G401 (cell line): ENCODE data around the gene NADSYN1. TPM values are rescaled to one million over a fixed set of nuclear protein-coding genes. Genes with fewer than 3 reads are reported as not detected.
"Not testable (repeated sequence)": the region's sequence is repeated elsewhere in the genome, so short reads cannot be mapped to it uniquely, and the experiment has no call there.

Source experiments
- DNase-seq: peaks from one replicate; pipeline ENCODE4 v3.0.0-alpha.2; 2015; ENCODE audit warnings: low spot score
- in situ Hi-C: cut with HindIII; loops from 2 replicates; pipeline ENCODE4 v1.10.0; 2016; ENCODE audit warnings: low sequenced_read_pairs, mixed read lengths
- total RNA-seq: library from RNA; depleted of rRNA; stranded (reverse); fragments of >200 nt; shearing (Covaris generic); gene quantifications from 2 replicates; pipeline ENCODE4 v1.2.3, GENCODE V29; 2014

The NADSYN1 gene
- total RNA-seq, 1 experiment from 2014 or later, result 41.1 TPM

DNA sequence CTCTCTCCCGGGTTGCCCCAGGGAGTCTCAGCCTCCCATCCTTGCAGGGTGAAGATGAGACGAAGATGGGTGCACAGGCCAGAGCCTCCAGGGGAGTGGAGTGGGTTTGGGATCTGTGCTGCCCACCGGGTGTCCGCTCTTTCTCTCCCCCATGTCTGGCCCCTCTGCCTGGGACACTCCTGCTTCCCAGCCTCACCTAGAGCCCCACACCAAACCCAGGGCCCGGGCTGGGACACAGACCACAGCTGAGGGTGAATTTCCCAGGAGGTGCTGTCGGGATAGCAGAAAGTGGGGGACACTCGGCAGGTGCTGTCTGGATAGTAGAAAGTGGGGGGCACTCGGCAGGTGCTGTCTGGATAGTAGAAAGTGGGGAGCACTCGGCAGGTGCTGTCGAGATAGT lies 49.0 kb downstream of the NADSYN1 start:
- DNase-seq, result no peak
- in situ Hi-C loops, result no loop called here

DNA sequence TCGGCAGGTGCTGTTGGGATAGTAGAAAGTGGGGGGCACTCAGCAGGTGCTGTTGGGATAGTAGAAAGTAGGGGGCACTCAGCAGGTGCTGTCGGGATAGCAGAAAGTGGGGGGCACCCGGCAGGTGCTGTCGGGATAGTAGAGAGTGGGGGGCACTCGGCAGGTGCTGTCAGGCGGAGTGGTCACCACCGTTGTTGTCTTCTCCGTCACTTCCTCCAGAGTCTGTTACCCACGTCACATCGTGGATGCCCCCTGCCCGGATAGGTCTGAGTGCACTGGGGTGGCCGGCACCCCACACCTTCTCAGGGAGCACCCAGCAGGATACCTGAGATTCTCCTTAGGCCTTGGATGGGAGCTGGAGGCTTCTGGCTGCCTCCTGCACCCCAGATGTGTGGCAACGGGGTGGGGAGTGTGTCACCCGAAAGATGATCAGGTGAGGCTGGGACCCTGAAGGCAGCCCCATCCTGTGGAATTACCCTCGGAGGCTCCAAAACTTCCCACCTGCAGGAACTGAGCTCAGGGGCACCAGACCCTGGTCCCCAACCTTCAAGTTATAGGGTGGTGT lies 50.0 kb downstream of the NADSYN1 start:
- DNase-seq, result no peak
- in situ Hi-C loops, result no loop called here

DNA sequence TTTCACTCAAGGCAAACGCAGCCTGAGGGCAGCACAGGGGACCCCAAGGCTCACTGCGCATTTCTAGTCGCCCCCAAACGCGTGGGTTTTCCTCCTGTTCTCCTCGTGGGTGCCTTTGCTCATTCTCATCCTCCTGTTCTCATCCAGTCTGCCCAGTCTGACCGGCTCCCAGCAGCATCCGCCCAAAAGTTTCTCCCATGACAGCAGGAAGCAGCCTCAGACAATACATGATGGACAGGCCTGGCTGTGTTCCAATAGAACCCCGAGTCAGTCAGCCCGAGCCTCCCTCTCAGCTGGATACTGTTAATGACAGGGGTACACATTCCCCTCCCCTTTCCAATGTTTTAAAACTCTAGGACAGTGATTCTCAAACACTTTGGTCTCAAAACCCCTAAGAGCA lies 51.5 kb downstream of the NADSYN1 start:
- in situ Hi-C loops, result no loop called here
- no peak for DNase-seq

DNA sequence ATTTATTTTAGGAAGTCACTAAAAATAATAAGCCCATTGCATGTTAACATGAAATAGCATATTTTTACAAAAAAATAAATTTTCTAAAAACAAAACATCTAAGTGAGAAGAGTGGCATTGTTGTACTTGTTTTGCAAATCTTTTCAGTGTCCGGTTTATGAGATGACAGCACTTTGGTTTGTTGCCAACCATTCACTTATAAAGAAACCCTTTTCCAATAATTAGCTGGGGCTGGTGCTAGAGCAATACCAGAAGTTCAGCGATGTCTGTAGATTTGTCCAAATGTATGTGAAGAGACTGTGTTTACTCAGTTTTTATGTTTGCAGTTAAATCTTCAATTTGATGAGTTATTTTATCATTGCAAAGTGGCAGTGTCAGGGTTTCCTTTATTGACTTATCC lies 52.0 kb downstream of the NADSYN1 start:
- in situ Hi-C loops, result no loop called here
- no peak for DNase-seq

DNA sequence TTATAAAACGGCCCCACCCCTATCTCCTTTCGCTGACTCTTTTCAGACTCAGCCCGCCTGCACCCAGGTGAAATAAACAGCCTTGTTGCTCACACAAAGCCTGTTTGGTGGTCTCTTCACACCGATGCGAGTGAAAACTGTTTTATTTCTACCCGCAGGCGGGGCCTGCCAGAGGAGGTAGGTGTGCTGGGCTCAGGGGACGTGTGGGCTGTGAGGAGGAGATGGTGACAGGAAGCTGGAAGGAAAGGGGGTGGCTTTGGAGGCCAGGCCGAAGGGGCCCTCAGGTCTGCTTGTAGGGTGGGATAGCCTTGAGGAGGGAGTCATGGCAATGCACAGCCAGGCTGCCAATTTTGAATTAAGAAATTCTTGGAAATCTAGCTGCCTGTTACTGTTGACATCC lies 52.8 kb downstream of the NADSYN1 start:
- DNase-seq, result no peak
- in situ Hi-C loops, result no loop called here

DNA sequence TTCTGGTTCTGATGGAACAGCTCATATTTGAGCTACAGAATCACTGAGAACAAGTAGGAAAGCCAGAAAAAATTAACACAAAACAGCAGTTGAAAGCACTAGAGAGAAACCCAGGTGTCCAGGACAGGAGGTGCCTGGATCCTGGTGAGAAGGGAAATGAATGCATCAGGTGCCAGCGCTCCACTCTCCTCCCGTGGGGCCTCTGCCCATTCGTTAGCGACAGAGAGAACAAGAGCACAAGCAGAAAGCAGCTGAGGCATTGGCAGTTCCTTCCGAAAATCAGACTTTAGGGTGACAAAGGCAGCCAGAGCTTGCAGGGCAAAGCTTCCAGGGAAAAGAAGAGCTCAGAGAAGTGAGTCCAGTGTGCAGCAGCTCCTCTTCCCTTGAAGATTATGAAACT lies 54.1 kb downstream of the NADSYN1 start:
- in situ Hi-C loops, result no loop called here
- DNase-seq, result no peak

DNA sequence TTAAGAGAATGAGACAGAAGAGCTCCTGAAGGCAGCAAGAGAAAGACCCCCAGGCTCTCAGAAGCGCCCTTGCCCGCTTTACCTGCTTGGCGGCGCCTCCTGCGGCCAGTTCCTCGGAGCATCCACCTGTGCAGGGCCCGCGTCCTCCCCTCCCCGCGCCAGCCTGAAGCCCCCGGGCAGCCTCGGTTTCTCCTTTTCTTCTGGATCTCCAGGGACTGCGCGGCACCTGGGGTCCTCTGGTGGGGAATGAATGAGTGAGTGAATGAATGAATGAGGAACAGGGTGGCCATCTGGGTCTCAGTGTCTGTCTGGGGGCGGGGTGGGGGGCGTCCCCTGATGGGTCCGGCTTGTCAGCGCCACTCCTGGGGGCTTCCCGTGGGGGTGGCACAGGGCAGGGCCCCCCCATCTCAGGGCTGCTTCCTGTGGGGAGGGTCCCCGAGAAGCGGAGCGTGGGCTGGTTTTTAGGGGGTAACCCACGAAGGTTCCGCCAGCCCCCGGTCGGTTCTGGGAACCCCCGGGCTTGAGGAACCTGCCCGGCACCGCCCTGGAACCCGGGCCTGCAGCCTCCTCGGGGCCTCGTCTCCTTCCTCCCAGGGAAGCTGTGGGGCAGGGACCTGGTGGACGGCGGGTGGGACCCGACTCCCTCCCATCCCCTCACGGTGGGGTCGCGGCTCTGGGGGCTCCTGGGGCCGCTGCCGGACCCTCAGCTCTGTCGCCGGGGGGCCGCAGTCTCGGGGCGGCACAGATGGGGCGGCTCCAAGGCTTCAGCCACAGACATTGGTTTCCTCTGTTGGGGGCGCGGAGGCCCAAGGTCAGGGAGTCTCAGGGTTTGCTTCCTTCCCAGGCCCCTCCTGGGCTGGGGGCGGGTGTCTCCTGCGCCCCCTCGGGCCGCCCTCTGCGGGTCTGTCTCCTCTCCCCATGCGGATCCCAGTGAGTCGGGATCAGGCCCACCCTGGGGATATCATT lies 65.8 kb downstream of the NADSYN1 start:
- in situ Hi-C loops, result no loop called here

DNA sequence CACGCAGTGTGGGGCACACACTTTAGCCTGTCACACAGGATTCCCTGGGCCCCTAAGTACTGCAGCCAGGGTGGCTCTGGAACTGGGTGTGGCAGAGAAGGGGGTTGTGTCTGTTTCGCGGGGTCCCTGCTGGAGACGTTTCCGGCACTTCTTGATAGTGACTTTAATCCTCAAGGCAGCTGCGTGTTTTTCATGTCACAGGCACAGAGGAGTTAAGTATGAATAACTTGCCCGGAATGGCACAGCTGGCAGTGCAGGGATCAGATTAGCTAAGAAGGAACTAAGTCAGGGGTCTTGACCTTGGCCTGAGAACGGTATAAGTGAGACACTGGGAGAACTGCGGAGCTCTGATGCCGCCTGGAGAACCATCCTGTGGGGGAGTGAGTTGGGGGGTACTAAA lies 66.5 kb downstream of the NADSYN1 start:
- DNase-seq, result no peak

More for the DNA sequence above, 65.8 kb downstream of the NADSYN1 start:
- DNase-seq, result no peak

DNA sequence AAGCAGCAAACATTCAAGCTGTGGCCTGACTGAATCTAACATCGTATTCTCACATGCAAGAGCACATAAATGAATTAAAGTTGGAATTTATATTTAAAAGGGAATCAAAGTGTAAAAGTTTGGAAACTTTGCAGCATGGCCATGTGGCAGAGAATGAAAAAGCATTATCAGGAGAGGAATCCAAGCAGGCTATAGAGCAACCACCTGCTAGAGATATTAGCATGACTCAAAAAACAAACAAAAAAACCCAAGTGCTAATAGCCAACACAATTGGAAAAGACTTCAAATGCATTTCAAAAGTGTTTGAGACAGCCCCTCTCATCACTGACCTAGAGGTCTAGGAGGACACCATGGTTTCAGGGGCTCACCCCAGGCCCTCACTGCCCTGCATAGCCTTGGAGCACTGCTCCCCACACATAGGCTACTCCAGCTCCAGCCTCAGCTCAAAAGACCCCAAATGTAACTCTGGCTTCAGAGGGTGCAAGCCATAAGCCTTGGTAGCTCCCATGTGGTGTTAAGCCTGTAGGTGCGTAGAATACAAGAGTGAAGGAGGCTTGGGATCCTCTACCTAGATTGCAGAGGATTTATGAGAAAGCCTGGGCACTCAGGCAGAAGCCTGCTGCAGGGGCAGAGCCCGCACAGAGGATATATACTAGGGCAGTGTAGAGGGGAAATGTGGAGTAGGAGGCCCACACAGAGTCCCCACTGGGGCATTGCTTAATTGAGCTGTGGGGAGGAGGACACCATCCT lies 72.4 kb downstream of the NADSYN1 start:
- in situ Hi-C loops, result no loop called here
- no peak for DNase-seq

More for the DNA sequence above, 66.5 kb downstream of the NADSYN1 start:
- in situ Hi-C loops, result no loop called here

DNA sequence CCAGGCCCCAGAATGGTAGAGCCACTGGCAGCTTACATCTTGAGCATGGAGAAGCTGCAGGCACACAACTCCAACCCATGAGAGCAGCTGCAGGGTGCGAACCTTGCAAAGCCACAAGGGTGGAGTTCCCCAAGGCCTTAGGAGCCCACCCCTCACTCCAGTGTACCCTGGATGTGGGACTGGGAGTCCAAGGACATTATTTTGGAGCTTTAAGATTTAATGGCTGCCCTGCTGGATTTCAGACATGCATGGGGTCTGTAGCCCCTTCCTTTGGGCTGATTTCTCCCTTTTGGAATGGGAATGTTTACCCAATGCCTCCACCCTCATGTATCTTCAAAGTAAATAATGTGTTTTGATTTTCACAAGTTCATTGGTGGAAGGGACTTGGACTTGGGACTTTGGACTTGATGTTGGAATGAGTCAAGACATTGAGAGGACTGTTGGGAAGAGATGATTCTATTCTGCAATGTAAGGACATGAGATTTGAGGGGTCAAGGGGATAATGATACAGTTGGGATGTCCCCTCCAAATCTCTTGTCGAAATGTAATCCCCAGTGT lies 73.0 kb downstream of the NADSYN1 start:
- in situ Hi-C loops, result no loop called here
- no peak for DNase-seq

DNA sequence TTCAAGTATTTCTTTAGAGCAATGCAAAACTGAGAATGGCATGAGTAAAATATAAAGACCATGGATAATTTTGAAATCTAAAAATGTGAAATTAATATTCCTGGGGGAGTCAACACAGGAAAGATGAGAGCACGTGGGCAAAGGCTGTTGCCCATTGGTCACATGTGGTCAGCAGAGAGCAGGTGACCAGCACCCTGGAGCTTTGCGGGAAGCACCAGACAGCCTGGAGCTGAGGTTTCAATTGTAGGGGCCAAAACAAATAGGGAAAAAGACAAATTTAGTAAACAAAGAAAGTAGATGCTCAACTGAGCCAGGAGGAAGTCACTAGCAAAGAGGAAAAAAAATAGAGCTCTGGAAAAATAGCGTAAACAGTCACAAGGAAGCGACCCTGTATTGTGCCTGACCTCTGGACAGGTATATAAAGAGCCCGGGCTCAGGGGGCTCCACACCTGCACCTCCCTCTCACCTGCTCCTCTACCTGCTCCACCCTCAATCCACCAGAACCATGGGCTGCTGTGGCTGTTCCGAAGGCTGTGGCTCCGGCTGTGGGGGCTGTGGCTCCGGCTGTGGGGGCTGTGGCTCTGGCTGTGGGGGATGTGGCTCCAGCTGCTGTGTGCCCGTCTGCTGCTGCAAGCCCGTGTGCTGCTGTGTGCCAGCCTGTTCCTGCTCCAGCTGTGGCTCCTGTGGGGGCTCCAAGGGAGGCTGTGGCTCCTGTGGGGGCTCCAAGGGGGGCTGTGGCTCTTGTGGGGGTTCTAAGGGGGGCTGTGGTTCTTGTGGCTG lies 74.0 kb downstream of the NADSYN1 start, which contains the start of gene KRTAP5-7:
KRTAP5-7 (plus strand) TSS at position 472 of the 780 bp plus-strand sequence; CDS start at position 506, 34 bp downstream.
- DNase-seq, in situ Hi-C loops: not testable (repeated sequence)

DNA sequence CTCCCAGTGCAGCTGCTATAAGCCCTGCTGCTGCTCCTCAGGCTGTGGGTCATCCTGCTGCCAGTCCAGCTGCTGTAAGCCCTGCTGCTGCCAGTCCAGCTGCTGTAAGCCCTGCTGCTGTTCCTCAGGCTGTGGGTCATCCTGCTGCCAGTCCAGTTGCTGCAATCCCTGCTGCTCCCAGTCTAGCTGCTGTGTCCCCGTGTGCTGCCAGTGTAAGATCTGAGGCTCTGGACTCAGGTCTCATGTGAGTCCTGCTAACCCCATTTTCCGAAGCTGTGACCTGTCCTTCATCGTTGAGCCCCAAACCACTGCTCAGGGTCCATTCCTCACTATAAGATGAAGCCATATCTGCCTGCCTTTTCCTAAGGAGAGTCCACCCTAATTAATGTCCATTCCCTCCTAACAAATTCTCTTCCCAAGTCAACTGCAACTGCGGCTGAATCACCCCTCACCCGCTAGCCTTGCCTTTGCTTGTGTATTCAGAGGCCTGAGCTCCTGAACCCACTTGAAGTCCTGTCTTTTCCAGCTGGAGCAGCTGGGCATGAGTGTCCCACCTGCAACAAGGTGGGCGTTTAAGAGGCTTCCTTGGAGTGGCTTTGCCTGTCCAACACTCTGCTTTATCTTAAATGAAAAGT lies 74.7 kb downstream of the NADSYN1 start:
- DNase-seq, result no peak
- in situ Hi-C loops, result no loop called here

DNA sequence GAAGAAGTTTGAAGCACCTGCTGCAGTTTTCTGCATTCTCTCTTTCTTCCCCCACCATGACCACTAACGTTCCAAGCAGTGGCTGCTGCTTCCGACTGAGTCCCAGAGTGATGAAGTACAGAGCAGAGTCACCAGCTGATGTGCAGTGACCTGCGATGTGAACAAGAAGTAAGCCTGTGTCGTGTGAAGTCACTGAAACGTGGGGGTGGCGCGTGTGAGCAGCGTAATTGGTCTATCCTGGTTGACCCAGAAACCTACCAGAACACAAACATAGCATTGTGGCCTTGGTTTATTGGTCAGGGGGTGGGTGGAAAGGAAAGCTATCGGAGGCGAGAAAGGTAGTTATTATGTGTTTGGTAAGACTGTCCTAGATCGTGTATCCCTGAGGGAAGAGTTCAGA lies 77.6 kb downstream of the NADSYN1 start:
- no peak for DNase-seq
- in situ Hi-C loops, result no loop called here

DNA sequence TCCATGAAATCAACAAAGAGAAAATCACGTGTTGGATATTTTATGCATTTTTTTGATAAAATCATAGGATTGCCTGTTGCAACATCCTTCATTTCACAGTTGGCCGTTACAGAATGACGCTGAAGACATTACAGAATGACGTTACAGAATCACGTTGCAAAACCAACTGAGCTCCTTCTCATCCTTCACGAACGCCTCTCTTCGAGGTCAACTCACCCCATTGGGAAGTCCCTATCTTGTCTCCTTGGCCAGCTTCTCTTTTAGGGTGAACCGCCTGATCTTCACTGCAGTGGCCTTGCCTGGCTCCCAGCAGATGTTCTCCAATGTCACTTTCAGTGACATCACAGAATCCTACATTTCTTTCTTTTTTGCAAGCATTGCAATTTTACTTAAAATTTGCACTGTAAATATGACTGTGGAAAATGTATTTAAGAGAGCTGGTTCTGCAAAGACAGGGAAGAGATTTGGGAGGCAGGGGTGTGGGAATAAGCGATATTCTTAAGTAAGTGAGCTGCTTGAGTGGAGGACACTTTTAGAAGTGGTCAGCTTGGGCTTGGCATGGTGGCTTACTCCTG lies 79.1 kb downstream of the NADSYN1 start:
- in situ Hi-C loops, result no loop called here
- DNase-seq, result no peak

DNA sequence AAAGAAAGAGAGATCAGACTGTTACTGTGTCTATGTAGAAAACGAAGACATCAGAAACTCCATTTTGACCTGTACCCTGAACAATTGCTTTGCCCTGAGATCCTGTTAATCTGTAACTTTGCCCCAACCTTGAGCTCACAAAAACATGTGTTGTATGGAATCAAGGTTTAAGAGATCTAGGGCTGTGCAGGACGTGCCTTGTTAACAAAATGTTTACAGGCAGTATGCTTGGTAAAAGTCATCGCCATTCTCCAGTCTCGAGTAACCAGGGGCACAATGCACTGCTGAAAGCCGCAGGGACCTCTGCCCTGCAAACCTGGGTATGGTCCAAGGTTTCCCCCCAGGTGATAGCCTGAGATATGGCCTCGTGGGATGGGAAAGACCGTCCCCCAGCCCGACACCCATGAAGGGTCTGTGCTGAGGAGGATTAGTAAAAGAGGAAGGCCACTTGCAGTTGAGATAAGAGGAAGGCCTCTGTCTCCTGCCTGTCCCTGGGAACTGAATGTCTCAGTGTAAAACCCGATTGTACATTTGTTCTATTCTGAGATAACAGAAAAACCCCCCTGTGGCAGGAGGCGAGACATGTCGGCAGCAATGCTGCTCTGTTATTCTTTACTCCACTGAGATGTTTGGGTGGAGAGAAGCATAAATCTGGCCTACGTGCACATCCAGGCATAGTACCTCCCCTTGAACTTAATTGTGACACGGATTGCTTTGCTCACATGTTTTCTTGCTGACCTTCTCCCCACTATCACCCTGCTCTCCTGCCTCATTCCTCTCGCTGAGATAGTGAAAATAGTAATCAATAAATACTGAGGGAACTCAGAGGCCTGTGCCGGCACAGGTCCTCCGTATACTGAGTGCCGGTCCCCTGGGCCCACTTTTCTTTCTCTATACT lies 82.0 kb downstream of the NADSYN1 start:
- in situ Hi-C loops, DNase-seq: not testable (repeated sequence)

DNA sequence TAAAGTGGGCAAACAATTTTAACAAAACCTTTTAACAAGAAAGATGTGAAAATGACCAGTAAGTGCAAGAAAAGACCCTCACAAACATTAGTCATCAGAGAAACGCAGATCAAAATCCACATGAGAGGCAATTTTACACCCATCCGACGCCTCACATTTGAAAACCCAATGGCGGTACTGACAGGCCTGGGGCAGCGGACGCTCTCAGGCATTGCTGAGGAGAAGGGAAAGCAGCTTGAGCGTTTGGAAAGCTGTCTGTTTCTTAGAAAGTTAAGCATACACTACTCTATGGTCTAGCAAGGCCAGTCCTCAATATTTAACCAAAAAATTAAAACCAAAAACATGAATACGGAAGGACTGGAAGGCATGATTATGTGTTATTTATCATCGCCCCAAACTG lies 82.8 kb downstream of the NADSYN1 start:
- in situ Hi-C loops, result no loop called here

DNA sequence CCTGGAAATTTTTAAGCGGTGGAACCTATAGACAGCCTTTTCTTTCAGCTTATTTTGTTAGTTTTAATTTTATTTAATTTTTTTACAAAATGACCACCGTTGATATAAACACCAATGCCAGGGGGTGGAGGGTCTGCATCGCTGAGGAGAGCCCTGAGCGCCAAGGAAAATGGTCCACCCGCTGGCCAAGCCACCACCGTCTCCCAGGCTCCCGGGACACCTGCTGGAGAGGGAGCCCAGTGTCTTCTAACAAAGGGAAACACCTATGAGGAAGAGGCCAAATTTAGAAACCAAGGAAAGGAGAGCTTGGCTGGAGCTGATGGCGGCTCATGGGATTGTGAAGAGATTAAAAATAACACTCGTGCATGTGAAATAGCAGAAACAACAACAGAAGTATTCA lies 84.5 kb downstream of the NADSYN1 start:
- no peak for DNase-seq
- in situ Hi-C loops, result no loop called here

More for the DNA sequence above, 82.8 kb downstream of the NADSYN1 start:
- no peak for DNase-seq
